ENCODE data around the gene COA8.

GRCh38 chr14:103581954-103582703, 19.4 kb downstream of the COA8 start:
- TF ChIP-seq CTCF (IDR thresholded peaks at IDR 0.05) (no peak), POLR2AphosphoS5 (IDR thresholded peaks at IDR 0.05) (no peak), EP300 (IDR thresholded peaks at IDR 0.05; ENCODE audit: low read depth) (no peak)

Measured in transverse colon (tissue), 4 donors.